GM12865 (cell line): ENCODE data around the gene SHISA9.

Source experiments
- DNase-seq: peaks from one replicate; pipeline ENCODE4 v3.0.0; 2010; ENCODE audit warnings: low read depth
- H3K4me3 ChIP-seq: 2 replicates; pipeline ENCODE4 v1.5.1; 2011; ENCODE audit warnings: mild to moderate bottlenecking, low read depth, low read length, control low read depth
- TF ChIP-seq, protein P1 (sequence below): IDR thresholded peaks from 2 replicates; pipeline ENCODE4 v1.5.1; 2011; ENCODE audit warnings: low read length, control low read depth, low read depth, inconsistent platforms; ENCODE audit not compliant: insufficient read depth; ENCODE audit errors: missing control alignments

The SHISA9 gene

DNA sequence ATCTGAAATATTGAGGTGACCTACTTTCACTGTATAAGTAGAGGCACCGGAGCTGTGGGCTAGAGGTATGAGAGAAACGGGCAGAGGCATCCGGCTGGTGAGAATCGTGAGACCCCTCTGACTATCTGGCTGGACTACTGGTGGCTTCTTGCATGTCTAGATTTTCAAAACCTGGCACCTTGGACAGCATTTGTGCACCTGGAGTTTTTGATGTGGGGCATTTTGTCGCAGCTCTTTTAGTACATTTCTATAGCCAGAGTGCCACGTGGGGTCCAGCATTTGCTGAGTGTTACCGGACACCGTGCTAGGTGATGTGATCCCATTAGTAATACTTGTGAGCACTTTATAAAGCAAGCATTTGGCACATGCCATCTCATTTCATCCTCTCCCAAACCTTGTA lies 32.6 kb upstream of the SHISA9 start:
- H3K4me3 ChIP-seq: no peak overlapping the region
- TF ChIP-seq, protein P1, sequence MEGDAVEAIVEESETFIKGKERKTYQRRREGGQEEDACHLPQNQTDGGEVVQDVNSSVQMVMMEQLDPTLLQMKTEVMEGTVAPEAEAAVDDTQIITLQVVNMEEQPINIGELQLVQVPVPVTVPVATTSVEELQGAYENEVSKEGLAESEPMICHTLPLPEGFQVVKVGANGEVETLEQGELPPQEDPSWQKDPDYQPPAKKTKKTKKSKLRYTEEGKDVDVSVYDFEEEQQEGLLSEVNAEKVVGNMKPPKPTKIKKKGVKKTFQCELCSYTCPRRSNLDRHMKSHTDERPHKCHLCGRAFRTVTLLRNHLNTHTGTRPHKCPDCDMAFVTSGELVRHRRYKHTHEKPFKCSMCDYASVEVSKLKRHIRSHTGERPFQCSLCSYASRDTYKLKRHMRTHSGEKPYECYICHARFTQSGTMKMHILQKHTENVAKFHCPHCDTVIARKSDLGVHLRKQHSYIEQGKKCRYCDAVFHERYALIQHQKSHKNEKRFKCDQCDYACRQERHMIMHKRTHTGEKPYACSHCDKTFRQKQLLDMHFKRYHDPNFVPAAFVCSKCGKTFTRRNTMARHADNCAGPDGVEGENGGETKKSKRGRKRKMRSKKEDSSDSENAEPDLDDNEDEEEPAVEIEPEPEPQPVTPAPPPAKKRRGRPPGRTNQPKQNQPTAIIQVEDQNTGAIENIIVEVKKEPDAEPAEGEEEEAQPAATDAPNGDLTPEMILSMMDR: no peak
- no peak for DNase-seq

DNA sequence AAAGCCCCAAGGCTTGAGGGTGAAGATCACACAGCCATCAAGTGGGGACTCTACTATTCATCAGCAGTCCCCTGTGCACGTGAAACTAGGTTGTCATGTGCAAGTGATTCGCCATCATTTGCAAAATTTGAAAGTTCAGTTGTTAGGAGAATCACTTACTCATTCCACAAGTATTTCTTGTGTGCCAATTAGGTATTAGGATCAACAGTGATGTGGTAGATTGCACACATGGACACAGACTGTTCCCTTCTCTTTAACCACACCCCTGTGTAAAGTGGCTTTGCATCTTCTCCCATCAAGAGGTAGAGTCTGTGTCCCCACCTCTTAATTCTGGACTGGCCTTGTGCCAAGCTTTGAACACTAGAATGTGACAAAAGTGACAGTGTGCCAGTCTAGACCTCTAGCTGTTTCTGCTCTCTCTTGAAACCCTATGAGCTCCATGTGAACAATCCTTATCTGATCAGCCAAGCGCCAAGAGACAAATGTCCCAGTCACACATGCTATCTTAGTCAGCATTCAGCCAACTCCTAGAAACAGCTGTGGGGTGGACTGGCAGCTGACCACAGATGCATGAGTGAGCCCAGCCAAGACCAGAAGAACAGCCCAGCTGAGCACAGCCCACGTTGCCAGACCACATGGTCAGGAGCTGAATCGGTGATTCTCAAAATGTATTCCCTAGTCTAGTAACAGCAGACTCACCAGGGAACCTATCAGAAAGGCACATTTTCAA lies 31.5 kb upstream of the SHISA9 start:
- H3K4me3 ChIP-seq: no peak overlapping the region
- TF ChIP-seq, protein P1: no peak
- no peak for DNase-seq

DNA sequence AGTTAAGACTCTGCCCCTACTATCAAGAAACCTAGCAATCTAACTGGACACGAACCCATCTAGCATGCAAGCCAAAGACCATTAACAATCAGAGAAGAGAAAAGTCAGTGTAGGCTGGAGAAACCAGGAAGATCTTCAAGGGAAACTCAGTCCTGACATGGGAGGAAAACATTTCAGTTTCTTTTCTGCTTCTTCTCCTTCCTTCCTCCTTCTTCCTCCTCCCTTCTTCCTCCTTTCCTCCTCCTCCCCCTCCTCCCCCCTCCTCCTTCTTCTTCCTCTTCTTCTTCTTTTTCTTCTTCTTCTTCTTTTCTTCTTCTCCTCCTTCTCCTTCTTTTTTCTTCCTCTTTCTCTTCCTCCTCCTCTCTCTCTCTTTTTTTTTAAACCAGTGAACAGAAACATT lies 29.6 kb upstream of the SHISA9 start:
- no peak overlapping the region for H3K4me3 ChIP-seq
- TF ChIP-seq, protein P1: no peak
- no peak for DNase-seq

DNA sequence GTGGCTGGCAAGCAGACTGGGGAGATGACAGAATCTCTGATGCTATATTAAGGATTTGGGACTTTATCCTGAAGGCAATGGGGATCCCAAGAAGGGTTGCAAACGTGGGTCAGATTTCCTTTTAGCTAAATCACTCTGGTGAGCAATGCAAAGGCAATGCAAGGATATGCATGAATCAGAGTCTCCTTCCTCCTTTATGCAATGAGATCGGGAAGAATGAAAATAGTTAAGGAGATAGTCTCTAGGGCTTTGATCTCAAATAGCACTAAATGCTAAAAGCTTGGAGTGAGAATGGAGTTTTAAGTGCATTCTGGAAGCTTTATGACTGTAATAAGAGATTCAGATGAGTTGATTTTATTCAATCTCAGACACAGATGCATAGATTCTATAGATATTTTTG lies 27.2 kb upstream of the SHISA9 start:
- TF ChIP-seq, protein P1: no peak
- H3K4me3 ChIP-seq: no peak overlapping the region
- DNase-seq: no peak

DNA sequence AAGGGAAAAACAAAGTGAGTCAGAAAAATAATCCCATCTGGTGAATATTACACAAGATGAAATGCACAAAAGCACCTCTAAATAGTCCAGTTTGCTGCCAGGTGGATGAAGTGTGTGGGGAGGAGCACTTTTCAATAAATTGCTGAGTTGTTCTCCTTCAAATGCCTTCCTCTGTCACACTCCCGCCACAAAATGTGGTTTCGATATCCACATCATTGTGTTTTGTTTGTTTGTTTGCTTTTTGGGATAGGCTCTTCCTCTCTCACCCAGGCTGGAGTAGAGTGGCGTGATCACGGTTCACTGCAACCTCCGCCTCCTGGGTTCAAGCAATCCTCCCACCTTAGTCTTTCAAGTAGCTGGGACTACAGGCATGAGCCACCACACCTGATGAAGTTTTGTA lies 24.6 kb upstream of the SHISA9 start:
- DNase-seq: no peak
- H3K4me3 ChIP-seq: no peak overlapping the region
- TF ChIP-seq, protein P1: no peak

DNA sequence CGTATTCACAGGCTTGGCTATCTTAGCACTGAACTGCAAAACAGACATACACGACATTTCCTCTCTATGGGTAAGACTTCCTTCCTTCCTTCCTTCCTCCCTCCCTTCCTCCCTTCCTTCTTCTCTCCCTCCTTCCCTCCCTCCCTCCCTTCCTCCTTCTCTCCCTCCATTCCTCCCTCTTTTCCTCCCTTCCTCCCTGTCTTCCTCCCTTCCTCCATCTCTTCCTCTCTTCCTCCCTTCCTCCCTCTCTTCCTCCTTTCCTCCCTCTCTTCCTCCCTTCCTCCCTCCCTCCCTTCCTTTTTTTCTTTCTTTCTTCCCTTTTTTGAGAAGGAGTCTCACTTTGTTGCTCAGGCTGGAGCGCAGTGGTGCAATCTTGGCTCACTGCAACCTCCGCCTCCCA lies 22.4 kb upstream of the SHISA9 start:
- no peak overlapping the region for H3K4me3 ChIP-seq
- TF ChIP-seq, protein P1: no peak
- no peak for DNase-seq

DNA sequence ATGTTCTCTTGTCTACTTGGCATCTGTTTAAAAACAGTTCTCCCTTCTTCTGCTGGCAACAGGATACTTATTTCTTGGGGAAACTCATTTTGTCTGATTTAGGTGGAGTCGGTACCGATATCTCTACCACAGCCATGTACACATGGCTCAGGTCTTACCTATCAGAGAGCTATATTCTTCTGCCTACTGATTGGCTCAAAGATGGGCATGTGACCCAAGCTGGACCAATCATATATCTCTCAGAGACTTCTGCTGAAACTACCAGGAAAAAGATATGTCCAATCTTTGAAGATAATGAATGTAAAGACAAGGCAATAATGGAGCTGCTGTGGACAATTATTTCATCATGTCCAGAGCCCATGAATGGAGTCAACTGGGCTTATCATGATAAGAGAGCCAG lies 21.6 kb upstream of the SHISA9 start:
- TF ChIP-seq, protein P1: no peak
- DNase-seq: no peak
- no peak overlapping the region for H3K4me3 ChIP-seq
